BJ (cell line): Measurements from ENCODE around the gene SPOP. TPM values are rescaled to one million over a fixed set of nuclear protein-coding genes. Genes with fewer than 3 reads are reported as not detected.

Experiments
- CTCF ChIA-PET: fragments of 350-600 bp; formaldehyde crosslinking; extraction: SDS; loops from one replicate; lab custom pipeline; 2021; ENCODE audit warnings: antibody characterized with exemption, inconsistent platforms; lab: Yijun Ruan, JAX
- POLR2A ChIA-PET: fragments of 300-600 bp; sonication (Branson Sonifier 250); formaldehyde crosslinking; extraction: SDS; loops from one replicate; lab custom pipeline; 2021; ENCODE audit warnings: antibody characterized with exemption; lab: Charles Lee
- DNase-seq: peaks from one replicate; pipeline ENCODE4 v3.0.0-alpha.2; 2011; ENCODE audit warnings: low read depth
- H3K27me3 ChIP-seq: 2 replicates; pipeline ENCODE4 v1.6.0; 2011; ENCODE audit warnings: low read length; ENCODE audit not compliant: control insufficient read depth, insufficient read depth
- H3K36me3 ChIP-seq: 2 replicates; pipeline ENCODE4 v1.5.1; 2011; ENCODE audit warnings: low read length; ENCODE audit not compliant: control insufficient read depth, insufficient read depth
- H3K4me3 ChIP-seq: 2 replicates; pipeline ENCODE4 v1.5.1; 2011; ENCODE audit warnings: low read depth, mild to moderate bottlenecking, control low read depth, low read length
- CTCF ChIP-seq: IDR thresholded peaks from 2 replicates; pipeline ENCODE4 v1.5.1; 2011; ENCODE audit warnings: low read depth, mild to moderate bottlenecking, control low read depth, inconsistent platforms, low read length, moderate library complexity; ENCODE audit not compliant: insufficient read depth
- polyA plus RNA-seq: library from polyadenylated mRNA; depleted of rRNA; stranded (reverse); fragments of >200 nt; gene quantifications from 2 replicates; pipeline ENCODE4 v1.2.3, GENCODE V29; 2011

Gene SPOP
- polyA plus RNA-seq, 1 experiment, result 136 TPM

DNA sequence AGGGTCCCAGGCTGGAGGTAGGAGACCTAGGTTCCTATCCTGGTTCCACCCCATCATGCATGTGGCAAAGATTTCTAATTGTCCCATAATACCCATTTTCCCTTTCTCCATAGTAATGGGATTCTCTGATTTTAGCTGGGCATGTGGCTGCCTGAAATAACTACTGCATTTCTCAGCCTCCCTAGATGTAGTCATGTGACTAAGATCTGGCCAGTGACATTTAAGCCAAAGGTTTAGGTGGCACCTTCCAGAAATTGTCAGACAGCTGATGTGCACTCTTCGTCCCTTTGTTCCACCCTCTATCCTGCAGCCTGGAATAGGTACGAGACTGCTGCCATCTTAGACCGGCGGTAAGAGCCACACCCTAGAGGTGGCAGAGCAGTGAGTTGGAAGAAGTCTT is 94.0 kb downstream of the SPOP start:
- ChIA-PET CTCF (interaction anchor here (1.5 kb wide), 1 partner anchor 14 kb away, joined by 4 read pairs; no protein-coding TSS in a partner anchor), POLR2A (no interaction called here)
- no peak for TF ChIP-seq CTCF
- H3K36me3 ChIP-seq, result peaks cover 2% of the 10 kb centered on the region
- H3K4me3 ChIP-seq, result no peak overlapping the region
- no peaks in the 10 kb centered on the region for H3K27me3 ChIP-seq
- no peak for DNase-seq

GRCh38 chr17:49583226-49583625 is 94.7 kb downstream of the SPOP start:
- no peak for TF ChIP-seq CTCF
- CTCF ChIA-PET, result interaction anchor here (0.7 to 1.4 kb wide), 3 partner anchors 13 to 118 kb away, joined by 3 to 4 read pairs (median 4); no protein-coding TSS in a partner anchor

GRCh38 chr17:49582789-49583188 is 95.1 kb downstream of the SPOP start:
- TF ChIP-seq CTCF, result no peak
- CTCF ChIA-PET, result interaction anchor here (0.6 to 1.4 kb wide), 3 partner anchors 13 to 112 kb away, joined by 3 to 4 read pairs (median 3); no protein-coding TSS in a partner anchor
- H3K27me3 ChIP-seq, result no peaks in the 10 kb centered on the region
- H3K36me3 ChIP-seq, result peaks cover 2% of the 10 kb centered on the region
- no peak overlapping the region for H3K4me3 ChIP-seq
- POLR2A ChIA-PET, result no interaction called here
- no peak for DNase-seq

More at GRCh38 chr17:49583226-49583625, 94.7 kb downstream of the SPOP start:
- Histone ChIP-seq H3K27me3 (no peaks in the 10 kb centered on the region), H3K36me3 (peaks cover 2% of the 10 kb centered on the region), H3K4me3 (no peak overlapping the region)
- DNase-seq, result no peak
- POLR2A ChIA-PET, result no interaction called here

DNA sequence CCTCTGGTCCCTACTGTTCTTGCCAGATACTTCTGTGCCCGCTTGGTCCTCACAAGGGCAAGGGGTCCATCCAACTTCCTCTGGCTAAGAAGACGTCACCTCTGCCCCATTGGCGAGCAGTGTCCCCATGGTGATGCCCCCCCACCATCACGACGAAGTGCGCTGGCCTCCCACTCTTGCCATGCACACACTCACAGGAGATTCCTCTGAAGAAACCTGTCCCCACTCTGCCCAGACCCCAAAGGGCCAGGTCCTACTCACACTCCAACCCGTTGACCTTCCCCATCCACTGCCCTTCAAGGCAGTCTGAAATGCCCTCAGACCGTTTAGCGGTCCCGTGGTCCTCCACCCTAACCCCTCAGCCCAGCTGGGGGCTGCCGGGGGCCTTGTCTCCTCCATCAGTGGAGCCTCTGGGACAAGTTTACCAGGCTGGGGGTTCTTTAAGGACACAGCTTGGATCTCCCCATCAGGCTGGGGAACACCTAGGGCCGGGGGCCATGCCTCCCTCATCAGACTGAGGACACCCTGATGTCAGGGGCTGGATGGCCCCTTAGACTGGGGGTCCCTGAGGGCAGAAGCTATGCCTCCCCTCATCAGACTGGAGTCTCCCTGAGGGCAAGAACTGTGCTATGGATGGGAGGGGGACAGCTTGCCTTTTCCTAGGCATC is 95.7 kb downstream of the SPOP start:
- H3K4me3 ChIP-seq, result no peak overlapping the region
- no peak for TF ChIP-seq CTCF
- ChIA-PET CTCF (interaction anchor here (0.6 to 18.4 kb wide), 5 partner anchors 12 to 313 kb away, joined by 3 to 638 read pairs (median 3); partner anchors contain the start of gene SLC35B1), POLR2A (no interaction called here)
- H3K27me3 ChIP-seq, result no peaks in the 10 kb centered on the region
- DNase-seq, result no peak
- peaks cover 2% of the 10 kb centered on the region; the same call in 1 of the 2 replicates for H3K36me3 ChIP-seq

GRCh38 chr17:49581648-49581998 is 96.3 kb downstream of the SPOP start:
- Histone ChIP-seq H3K36me3 (peaks cover 1% of the 10 kb centered on the region; the same call in 1 of the 2 replicates), H3K27me3 (no peaks in the 10 kb centered on the region), H3K4me3 (no peak overlapping the region)
- no peak for TF ChIP-seq CTCF
- ChIA-PET POLR2A (no interaction called here), CTCF (interaction anchor here (0.6 to 18.4 kb wide), 3 partner anchors 11 to 313 kb away, joined by 3 to 638 read pairs (median 15); partner anchors contain the start of gene SLC35B1)
- DNase-seq, result no peak
